Measurements from ENCODE around the gene SLC25A41.
A peak's percentile ranks its signal among the peaks of the same experiment; 100 is the strongest.
"Not testable (repeated sequence)": the region's sequence is repeated elsewhere in the genome, so short reads cannot be mapped to it uniquely, and the experiment has no call there.

The SLC25A41 gene

DNA sequence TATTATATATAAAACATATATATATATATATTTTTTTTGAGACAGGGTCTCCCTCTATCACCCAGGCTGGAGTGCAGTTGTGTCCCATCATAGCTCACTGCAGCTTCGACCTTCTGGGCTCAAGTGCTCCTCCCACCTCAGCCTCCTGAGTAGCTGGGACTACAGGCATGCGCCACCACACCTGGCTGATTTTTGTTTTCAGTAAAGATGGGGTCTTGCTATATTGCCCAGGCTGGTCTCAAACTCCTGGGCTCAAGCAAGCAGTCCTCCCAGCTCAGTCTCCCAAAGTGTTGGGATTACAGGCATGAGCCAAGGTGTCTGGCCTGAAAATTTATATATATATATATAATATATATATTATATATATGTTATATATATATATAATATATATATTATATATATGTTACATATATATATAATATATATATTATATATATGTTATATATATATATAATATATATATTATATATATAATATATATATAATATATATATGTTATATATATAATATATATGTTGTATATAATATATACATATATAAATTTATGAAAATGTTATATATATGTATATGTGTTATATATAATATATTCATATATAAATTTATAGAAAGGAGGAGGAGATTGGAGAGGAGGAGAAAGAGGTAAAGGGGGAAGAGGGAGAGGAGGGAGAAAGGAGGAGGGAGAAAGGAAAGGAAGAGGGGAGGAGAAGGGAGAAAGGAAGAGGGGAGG, 4.7 kb downstream of the SLC25A41 start:
- not testable (repeated sequence) for DNase-seq (ENCODE audit: low read depth)

DNA sequence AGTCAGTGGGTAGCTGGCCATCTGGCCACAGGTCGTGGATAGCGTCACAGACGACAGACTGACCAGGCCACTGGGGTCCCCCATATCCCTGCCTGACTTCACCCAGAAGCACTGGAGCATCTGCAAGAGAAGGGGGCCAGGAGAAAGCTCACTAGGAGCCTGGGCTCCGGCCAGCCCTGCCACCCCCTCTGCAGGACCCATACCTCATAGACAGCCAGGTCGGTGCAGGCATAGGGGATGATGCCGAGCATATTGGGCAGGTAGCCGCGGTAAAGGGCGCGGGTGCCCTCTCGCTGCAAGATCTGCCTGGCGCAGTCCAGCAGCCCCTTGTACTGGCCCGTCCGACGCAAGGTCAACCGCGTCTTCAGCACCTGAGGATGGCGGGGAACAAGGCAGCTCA, 6.4 kb downstream of the SLC25A41 start:
- no peak for DNase-seq (ENCODE audit: low read depth)

DNA sequence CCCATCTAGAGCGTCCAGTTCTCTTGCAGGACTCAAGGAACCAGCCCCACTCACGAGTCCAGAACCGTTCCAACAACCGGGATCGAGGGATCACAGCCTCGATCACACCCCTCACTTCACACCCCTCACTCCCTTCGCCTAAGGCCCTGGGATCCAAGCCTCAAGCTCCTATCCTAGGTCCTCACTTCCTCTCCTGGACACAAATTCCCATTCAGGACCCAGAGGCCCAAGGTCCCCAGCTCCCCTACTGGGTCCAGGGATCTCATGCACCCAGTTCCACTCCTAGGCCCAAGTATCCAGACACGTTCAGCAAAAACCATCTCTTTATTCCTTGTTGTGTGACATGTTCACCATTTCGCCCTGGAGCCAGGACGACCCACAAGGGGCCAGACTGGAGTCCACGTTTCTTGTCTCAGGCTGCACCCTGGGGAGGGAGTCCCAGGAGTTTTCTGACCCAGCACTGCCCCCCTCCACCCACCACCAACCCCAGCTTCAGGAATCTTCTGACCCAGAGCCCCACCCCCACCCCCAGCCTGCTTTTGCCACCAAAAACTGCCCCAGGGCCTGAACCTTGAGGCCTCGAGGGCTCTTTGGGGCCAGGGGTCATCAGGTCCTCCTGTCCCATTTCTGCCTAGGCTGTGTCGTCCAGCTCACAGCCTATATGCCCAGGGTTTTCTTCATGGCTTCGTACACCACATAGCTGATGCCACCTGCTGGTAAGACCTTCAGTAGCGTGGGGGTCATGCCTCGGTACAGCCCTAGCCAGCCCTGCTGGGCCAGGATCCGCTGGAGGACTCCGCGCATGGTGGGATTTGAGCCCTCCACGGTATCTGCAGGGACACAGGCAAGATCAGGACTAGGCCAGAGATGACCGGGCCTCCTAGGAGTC, 7.6 kb downstream of the SLC25A41 start:
- no peak for DNase-seq (ENCODE audit: low read depth)

DNA sequence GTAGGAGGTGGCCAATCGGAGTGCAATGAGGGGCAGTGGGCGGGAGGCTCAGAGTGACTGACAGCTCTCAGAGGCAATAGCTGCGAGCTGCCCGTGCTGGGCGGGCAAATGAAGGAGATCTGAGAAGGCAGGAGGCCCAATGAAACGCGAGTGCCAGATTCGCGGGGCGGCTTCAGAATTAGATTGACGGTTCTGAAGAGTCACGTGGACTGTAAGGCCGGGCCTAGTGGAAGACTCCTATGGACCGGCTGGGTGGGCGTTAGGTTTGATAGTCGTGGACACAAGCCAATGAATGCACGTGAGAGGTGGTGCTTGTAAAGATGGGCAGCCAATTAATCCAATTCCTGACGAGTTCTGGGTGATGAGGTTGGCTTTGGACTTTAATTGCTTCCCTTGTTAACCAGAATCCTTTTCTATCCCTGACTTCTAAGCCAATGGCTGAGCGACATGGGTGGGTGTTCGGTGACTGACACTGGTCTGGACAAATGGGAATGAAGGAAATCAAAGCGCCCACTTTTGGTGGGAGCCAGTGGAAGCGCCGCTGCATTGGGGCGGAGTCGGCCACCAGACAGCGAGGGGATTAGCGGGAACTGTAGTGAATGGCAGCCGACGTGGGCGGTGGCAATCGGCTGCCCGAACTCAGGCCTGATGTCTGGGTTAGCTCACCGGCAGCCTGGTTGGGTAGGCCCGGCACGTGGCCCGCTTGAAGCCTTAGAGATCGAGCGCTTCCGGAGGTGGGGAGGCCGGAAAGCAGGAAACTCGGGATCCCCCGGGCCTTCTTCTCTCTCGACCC, 8.4 kb downstream of the SLC25A41 start:
- DNase-seq (ENCODE audit: low read depth): peak; percentile 100

DNA sequence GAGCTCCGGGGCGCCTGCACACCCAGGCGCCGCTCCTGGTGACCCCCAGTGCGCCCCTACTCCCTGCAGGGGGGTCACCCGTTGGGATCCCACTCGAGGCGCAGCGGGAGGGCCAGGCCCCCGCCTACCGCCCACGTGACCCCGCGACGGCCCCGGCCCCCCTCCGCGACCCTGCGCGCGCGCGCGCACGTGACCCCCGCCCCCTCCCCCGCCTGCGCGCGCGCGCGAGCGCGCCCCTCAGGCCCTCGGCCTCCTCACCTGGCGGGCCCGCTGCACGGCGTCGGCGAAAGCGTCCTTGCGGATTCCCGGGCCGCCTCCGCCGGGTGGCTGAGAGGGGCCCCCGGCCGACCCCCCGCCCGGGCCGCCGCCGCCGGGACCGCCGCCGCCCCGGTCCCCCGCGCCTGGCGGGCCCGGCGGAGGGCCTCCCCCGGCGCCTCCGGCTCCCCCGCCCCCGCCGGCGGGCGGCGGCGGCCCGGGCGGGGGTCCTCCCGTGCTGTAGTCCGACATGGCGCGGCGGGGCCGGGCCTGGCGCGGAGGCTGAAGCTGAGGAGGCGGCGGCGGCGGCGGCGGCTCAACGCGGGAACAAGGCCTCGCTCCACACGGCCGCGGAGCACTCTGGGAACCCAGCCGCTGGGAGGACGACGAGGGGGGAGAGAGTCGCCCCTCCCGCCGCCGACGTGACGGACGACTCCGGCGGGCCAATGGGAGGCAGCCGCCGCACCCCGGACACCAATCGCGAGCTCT, 9.2 kb downstream of the SLC25A41 start, which contains the start of gene KHSRP:
Gene KHSRP (minus strand): TSS at position 617 of the 744 bp plus-strand sequence. CDS start 110 bp downstream, at position 507.
- no peak for DNase-seq (ENCODE audit: low read depth)

DNA sequence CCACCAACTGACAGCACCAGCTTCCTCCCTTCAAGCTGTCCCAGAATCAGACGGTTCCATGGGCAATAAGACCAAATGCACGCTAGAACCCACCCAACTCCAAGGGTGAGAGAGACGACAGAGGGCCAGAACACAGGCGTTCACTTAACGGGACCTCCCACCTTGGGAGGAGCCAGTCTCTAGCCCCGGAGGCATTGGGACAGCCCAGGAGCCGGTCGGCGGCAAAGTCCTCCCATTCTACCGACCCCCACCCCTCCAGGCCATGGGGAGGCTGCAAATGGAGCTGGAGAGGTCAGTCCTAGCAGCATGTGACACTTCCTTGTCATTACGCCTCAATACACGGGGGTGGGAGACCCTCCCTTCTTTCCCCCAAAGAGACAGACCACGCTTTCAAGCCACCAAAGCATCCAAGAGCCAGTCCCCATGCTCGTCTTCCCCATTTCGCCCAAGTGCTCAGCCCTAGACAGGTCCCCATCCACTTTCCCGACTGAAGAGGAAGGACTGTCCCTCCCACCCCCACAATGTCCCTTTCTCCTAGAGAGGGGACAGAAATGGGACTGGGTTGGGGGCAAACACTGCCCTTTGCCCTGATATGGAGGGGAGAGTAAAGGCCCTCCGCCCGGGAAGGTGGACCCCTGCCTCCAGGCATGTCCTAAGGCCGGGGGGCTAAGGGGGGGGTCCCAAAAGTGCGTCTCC, 9.9 kb downstream of the SLC25A41 start:
- no peak for DNase-seq (ENCODE audit: low read depth)

DNA sequence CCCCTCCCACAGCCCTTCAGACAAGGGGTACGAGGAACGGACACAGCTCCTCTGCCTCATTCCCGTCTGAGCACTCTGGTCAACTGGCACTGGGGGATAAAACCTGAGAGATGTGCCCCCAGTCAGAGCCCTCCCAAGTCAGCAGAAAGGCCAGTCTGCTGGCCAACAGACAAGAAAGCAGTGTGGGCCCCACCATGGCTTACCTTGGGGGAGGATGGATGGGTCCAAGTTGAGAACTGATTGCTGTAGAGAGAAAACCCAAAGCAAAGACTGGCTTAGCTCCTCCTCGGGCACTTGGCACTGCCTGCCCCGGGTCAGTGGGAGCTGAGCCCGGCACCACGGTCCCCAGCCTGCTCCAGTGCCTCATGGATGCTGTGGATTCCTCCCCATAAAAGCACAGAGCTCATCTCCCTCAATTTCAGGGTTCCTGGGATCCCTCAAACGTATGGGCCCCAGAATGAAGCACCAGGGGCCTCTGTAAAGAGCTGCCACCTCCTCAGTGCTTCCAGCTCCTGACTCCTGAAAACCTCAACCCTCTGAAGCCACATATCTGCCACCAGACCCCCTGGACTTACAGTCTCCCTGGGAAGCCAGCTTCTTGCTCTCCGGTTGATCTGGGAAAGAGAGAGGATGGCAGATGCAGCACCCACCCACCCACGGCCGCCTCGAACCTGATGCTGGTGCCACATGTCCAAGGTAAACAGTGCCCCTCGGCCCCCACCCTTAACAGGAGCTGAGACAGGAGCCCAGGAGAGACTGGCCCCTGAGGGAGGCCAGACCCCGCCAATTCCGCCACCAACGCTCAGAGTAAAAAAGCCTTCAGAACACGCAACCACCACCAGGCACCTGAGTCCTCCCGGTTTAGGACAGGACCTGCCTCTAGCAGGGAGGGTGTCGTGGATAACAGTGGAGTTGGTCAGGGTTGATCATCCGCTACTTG, 12.2 kb downstream of the SLC25A41 start:
- no peak for DNase-seq (ENCODE audit: low read depth)

DNA sequence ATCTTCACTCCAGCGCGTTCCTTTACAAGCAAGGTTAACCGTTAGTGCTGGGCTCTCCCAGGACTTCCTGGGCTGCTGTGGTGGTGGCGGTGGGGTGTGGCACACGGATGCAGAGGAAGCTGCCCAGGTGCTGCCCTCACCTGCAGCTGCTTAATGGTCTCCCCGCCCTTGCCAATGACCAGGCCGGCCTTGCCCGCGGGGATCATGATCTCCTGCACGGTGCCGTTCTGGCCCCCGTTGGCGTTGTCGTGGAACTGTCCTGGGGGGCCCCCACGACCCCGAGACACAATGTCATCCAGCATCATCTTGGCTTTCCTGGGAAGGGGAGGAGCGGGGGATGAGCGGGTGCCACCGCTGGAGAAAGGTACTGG, 15.0 kb downstream of the SLC25A41 start:
- DNase-seq (ENCODE audit: low read depth): no peak

DNA sequence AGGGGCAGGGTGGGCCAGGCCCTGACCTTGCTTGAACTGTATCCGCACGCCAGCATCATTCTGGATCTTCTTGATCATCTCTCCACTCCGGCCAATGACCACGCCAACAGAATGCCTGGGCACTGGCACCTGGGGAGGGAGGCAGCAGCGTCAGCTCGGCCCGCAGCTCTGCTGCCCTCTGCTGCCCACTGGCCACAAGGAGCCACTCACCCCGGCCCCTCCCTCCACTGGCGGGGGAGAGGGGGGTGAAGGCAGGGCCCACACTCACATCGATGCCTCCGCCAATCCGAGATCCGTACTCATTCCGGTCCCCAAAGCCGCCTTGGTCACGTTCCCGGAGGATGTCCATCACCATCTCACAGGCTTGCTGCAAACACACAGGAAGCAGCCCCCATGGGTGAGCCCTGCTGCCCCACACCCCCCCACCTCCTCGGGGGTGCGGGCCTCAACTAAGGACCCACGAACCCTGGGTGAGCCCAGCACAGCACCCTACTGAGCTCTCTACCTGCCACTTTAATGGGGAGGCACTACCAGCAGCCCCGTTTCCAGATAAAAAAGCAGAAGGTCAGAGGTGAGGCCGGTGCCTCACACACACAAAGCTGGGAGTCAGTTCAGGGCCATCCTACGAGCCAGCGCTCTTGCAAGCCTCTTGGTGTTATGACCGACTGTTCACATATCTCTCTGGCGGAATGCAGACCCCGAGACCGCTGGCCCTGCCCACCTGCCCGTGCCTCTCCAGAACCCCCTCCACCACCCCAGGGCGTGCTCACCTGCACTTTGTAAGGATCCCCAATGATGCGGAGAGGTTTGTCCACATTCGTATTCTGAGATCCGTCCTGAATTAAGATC, 15.6 kb downstream of the SLC25A41 start:
- no peak for DNase-seq (ENCODE audit: low read depth)

DNA sequence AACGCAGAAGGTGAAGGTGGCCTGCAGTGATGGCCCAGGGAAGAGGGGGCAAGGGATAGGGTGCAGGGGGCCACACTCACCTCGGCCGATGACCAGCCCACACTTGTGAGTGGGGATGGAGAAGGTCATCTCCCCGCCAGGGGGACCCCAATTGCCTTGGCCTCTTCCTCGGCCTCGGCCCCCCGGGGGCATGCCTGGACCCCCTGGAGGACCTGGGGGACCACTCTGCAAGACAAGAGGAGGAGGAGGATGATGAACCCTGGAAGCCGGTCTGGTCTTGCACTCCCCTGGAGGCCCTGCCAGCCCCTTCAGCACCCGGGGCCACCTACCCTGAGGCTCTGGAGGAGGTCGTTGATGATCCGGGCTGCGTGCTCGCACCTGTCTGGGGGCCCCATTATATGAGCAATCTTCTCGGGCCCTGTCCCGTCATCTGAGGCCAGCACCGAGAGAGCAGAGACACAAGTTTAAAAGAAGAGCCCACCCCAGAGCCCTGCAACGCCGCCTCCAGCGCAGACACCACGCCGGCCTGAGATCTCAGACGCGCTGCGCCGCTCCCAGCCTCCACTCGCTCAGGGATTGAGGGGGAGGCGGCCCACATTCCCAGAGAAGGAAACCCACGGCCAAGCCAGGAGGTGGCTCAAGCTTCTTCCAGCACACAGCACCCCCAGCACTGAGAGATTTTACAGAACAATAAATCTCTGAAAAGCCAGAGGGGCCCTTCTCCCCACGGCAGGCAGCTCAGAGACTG, 16.7 kb downstream of the SLC25A41 start:
- DNase-seq (ENCODE audit: low read depth): no peak

DNA sequence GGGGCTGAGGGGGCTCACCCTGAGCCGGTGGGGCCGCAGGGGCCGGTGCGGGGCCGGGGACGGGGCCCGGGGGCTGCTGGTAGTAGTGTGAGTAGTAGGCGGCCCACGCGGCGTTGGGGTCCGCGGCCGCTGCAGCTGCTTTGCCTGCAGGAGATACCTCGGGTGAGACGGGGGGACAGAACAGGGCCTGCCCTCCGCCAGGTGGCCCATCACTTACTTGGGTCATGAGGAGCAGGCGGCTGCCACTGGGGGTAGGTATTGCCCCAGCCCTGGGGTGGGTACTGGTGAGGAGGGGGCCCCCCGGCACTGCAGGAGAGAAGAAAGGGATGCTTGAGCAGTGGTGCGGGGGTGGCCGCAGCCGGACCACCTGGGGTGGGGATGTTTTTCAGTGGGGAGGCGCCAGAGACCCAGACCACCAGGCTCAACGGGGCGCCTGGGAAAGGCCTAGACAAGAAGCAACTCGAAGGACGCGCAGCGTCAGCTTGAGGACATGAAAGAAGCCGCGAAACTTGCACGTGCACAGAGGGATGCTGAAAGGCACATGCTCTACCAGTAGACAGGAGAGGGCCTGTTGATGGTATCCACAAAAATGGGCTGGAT, 17.9 kb downstream of the SLC25A41 start:
- DNase-seq (ENCODE audit: low read depth): no peak

DNA sequence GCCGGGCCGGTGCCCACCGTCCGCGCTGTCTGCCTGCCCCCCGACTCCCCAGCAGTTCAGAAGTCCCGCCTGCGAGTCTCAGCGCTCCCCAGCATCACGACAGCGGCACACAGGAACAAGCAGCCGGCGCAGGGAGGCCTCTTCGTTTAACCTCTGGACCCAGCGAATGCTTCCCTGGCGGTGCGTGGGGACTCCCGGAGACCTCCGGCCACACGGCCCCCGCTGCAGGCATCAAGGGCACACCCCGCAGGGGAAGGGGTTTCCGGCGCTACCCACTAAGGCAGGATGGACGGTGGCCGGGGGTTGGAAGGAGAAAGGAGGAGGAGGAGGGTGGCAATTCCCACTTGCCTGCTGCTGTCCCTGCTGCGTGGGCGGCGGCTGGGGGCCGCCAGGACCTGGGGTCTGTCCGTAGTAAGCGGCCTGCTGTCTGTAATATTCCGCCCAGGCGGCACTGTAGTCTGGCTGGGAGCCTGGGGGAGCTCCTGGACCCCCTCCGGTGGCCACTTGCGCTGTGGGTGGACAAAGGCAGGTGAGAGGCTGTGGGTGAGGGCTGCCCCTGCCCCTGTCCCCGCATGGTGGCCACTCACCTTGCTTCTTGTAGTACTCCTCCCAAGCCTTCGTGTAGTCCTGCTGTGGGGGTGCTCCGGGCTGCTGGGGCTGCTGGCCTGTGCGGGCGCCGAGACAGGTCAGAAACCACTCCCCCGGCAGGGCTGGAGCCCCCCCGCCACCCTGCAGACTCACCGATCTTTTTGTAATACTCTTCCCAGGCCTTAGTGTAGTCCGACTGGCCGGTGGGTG, 18.6 kb downstream of the SLC25A41 start:
- no peak for DNase-seq (ENCODE audit: low read depth)

DNA sequence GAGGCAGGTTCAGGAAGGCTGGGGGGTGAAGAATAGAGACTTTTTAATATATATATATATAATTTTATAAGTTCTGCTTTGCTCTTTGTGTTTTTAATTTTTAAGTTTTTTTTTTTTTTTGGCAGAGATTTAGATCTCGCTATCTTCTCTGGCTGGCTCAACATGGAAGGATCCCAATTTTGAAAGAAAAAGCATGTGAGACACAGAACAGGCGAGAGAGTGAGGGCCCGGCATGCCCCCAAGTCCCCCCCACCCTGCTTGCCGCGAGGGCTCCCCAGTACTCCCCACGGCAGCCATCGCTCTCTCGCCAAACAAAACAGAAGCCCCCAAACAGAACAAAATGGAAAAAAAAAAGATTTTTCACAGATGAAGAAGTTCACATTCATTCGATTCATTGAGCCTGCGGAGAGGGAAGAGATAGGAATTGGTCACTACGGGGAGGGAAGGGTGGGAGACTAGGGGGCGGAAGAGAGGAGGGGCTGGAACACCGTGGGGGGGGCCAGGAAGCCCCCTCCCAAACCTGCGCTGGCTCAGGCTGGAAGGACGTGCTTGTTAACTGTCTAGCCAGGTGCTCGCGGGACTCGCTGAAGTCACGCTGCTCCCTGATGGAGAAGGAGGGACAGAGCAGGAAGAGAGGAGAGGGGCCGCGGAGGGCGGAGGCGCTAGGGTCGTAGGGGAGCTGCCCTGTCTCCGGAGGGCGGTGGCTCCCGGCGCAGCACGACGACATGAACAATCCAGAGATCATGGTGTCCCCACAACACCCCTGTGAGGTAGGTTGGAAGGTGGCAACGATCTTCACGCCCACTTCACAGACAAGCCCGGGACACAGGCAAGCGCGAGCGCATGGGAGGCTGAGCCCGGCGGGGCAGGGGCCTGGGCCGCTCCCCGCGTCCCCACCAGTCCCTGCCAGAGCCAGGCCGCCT, 19.6 kb downstream of the SLC25A41 start:
- no peak for DNase-seq (ENCODE audit: low read depth)

DNA sequence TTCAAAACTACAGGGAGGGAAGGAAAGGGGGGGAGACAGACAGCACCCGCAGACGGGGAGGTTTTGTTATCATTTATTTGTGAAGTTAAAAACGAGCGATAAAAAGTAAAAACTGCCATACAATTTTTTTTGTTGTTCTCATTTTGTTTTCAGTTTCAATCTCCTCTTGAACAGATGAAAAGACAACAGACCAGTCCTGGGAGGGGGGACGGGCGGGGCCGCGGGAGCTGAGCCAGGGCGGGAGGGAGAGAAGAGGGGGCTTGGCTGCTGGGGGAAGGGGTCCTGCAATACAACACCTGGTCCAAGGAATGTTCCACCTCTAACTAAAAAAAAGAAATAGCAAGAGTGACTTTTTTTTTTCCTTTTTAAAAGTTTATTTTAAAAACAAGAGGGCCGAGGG, 20.3 kb downstream of the SLC25A41 start:
- no peak for DNase-seq (ENCODE audit: low read depth)

DNA sequence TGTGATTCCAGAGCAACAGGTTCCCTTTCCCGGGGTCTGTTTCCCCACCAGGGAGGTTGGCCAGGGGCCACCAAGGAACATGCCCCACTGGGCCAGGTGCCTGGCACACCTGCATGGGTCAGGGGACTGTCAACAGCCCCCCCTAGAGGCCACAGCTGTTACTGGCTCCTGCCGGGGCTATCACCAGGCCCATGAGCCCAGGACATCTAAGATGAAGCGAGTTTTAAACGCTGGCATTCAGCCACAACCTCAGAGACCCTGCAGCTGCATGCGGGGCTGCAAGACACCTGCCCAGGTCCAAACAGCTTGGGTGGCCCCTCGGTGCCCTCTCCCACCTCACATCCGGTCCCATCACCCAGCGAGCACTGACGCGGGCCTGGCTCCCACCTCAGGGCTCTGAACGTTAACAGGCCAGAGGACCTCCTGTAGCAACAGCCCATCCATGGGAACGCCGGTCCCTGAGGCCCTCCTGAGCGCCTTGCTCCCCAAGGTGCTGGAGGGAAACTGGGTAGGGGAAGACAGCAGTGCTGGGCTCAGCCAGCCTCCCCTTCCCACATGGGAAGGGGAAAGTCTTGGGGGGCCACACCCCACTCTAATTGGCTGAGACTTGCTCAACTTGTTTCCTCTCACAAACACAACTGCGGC, 21.0 kb downstream of the SLC25A41 start:
- DNase-seq (ENCODE audit: low read depth): no peak

All from CMK (cell line).